ENCODE results near the gene B3GNT4. TPM values are rescaled to one million over a fixed set of nuclear protein-coding genes. Genes with fewer than 3 reads are reported as not detected.

B3GNT4 gene
- polyA plus RNA-seq (2013, experiment 1 of 4): 0.26 TPM
- 0.57 TPM for polyA plus RNA-seq (2013, experiment 2 of 4)
- not detected for polyA plus RNA-seq (2013, experiment 3 of 4)
- polyA plus RNA-seq (2013, experiment 4 of 4): 0.32 TPM

GRCh38 chr12:122203301-122204166 lies at the start of gene B3GNT4:
Gene B3GNT4, plus strand, starts transcription at chr12:122203709. Its CDS starts 910 bp downstream, at chr12:122204619.
- peak within 1 kb of the TSS; percentile 41 for H3K4me3 ChIP-seq (ENCODE audit: insufficient read depth, low read depth, low read length)
- H3K27me3 ChIP-seq (ENCODE audit: control insufficient read depth, insufficient read depth, low read length, poor library complexity, severe bottlenecking): peaks cover 65% of the 10 kb centered on the region
- H3K36me3 ChIP-seq (ENCODE audit: control insufficient read depth, insufficient read depth, low read length): peaks cover 8% of the 10 kb centered on the region
- H3K4me1 ChIP-seq (ENCODE audit: control insufficient read depth, insufficient read depth, low read length): no peaks in the 10 kb centered on the region
- H3K9me3 ChIP-seq (ENCODE audit: control insufficient read depth, low read length): no peaks in the 10 kb centered on the region
- WGBS, 2 experiments: 1% methylated on average over 101 to 104 of the region's 104 CpGs
- no peak within 1 kb of the TSS for H3K27ac ChIP-seq (ENCODE audit: insufficient read depth, low read depth, low read length, poor library complexity, severe bottlenecking)

- 75 to 82% methylated on average over 10 of the region's 10 CpGs for WGBS, 2 experiments
- no peaks in the 10 kb centered on the region for H3K4me1 ChIP-seq (ENCODE audit: control insufficient read depth, insufficient read depth, low read length)
- no peak overlapping the region for H3K27ac ChIP-seq (ENCODE audit: insufficient read depth, low read depth, low read length, poor library complexity, severe bottlenecking)
Measured at GRCh38 chr12:122155705-122156104, 47.8 kb upstream of the B3GNT4 start.

GRCh38 chr12:122158700-122159285 lies 44.7 kb upstream of the B3GNT4 start:
- no peak overlapping the region for H3K4me3 ChIP-seq (ENCODE audit: insufficient read depth, low read depth, low read length)
- H3K27ac ChIP-seq (ENCODE audit: insufficient read depth, low read depth, low read length, poor library complexity, severe bottlenecking): no peak overlapping the region
- 94 to 95% methylated on average over 7 of the region's 7 CpGs for WGBS, 2 experiments
- no peaks in the 10 kb centered on the region for H3K36me3 ChIP-seq (ENCODE audit: control insufficient read depth, insufficient read depth, low read length)
- no peaks in the 10 kb centered on the region for H3K4me1 ChIP-seq (ENCODE audit: control insufficient read depth, insufficient read depth, low read length)
- no peaks in the 10 kb centered on the region for H3K9me3 ChIP-seq (ENCODE audit: control insufficient read depth, low read length)
- no peaks in the 10 kb centered on the region for H3K27me3 ChIP-seq (ENCODE audit: control insufficient read depth, insufficient read depth, low read length, poor library complexity, severe bottlenecking)

More at GRCh38 chr12:122155705-122156104, 47.8 kb upstream of the B3GNT4 start:
- no peaks in the 10 kb centered on the region for H3K36me3 ChIP-seq (ENCODE audit: control insufficient read depth, insufficient read depth, low read length)
- H3K27me3 ChIP-seq (ENCODE audit: control insufficient read depth, insufficient read depth, low read length, poor library complexity, severe bottlenecking): no peaks in the 10 kb centered on the region
- H3K9me3 ChIP-seq (ENCODE audit: control insufficient read depth, low read length): no peaks in the 10 kb centered on the region
- no peak overlapping the region for H3K4me3 ChIP-seq (ENCODE audit: insufficient read depth, low read depth, low read length)

GRCh38 chr12:122159882-122160281 lies 43.6 kb upstream of the B3GNT4 start:
- Histone ChIP-seq H3K27ac (ENCODE audit: insufficient read depth, low read depth, low read length, poor library complexity, severe bottlenecking) (no peak overlapping the region), H3K4me1 (ENCODE audit: control insufficient read depth, insufficient read depth, low read length) (no peaks in the 10 kb centered on the region), H3K4me3 (ENCODE audit: insufficient read depth, low read depth, low read length) (no peak overlapping the region), H3K36me3 (ENCODE audit: control insufficient read depth, insufficient read depth, low read length) (no peaks in the 10 kb centered on the region), H3K9me3 (ENCODE audit: control insufficient read depth, low read length) (no peaks in the 10 kb centered on the region), H3K27me3 (ENCODE audit: control insufficient read depth, insufficient read depth, low read length, poor library complexity, severe bottlenecking) (no peaks in the 10 kb centered on the region)
- 64 to 69% methylated on average over 4 of the region's 4 CpGs for WGBS, 2 experiments

GRCh38 chr12:122160761-122161160 lies 42.7 kb upstream of the B3GNT4 start:
- WGBS, 2 experiments: 90 to 92% methylated on average over 9 to 10 of the region's 11 CpGs
- Histone ChIP-seq H3K4me3 (ENCODE audit: insufficient read depth, low read depth, low read length) (no peak overlapping the region), H3K27ac (ENCODE audit: insufficient read depth, low read depth, low read length, poor library complexity, severe bottlenecking) (no peak overlapping the region), H3K4me1 (ENCODE audit: control insufficient read depth, insufficient read depth, low read length) (no peaks in the 10 kb centered on the region), H3K36me3 (ENCODE audit: control insufficient read depth, insufficient read depth, low read length) (no peaks in the 10 kb centered on the region), H3K27me3 (ENCODE audit: control insufficient read depth, insufficient read depth, low read length, poor library complexity, severe bottlenecking) (no peaks in the 10 kb centered on the region), H3K9me3 (ENCODE audit: control insufficient read depth, low read length) (no peaks in the 10 kb centered on the region)

- WGBS, 2 experiments: 94 to 97% methylated on average over 7 of the region's 8 CpGs
- Histone ChIP-seq H3K9me3 (ENCODE audit: control insufficient read depth, low read length) (no peaks in the 10 kb centered on the region), H3K36me3 (ENCODE audit: control insufficient read depth, insufficient read depth, low read length) (no peaks in the 10 kb centered on the region), H3K4me1 (ENCODE audit: control insufficient read depth, insufficient read depth, low read length) (no peaks in the 10 kb centered on the region), H3K4me3 (ENCODE audit: insufficient read depth, low read depth, low read length) (no peak overlapping the region), H3K27me3 (ENCODE audit: control insufficient read depth, insufficient read depth, low read length, poor library complexity, severe bottlenecking) (no peaks in the 10 kb centered on the region), H3K27ac (ENCODE audit: insufficient read depth, low read depth, low read length, poor library complexity, severe bottlenecking) (no peak overlapping the region)
Measured at GRCh38 chr12:122161682-122162081, 41.8 kb upstream of the B3GNT4 start.

- no peaks in the 10 kb centered on the region for H3K36me3 ChIP-seq (ENCODE audit: control insufficient read depth, insufficient read depth, low read length)
- H3K4me3 ChIP-seq (ENCODE audit: insufficient read depth, low read depth, low read length): no peak overlapping the region
- no peaks in the 10 kb centered on the region for H3K27me3 ChIP-seq (ENCODE audit: control insufficient read depth, insufficient read depth, low read length, poor library complexity, severe bottlenecking)
- H3K4me1 ChIP-seq (ENCODE audit: control insufficient read depth, insufficient read depth, low read length): no peaks in the 10 kb centered on the region
- H3K27ac ChIP-seq (ENCODE audit: insufficient read depth, low read depth, low read length, poor library complexity, severe bottlenecking): no peak overlapping the region
- WGBS, 2 experiments: 93% methylated on average over 3 of the region's 3 CpGs
- no peaks in the 10 kb centered on the region for H3K9me3 ChIP-seq (ENCODE audit: control insufficient read depth, low read length)
Measured at GRCh38 chr12:122162976-122163375, 40.5 kb upstream of the B3GNT4 start.

GRCh38 chr12:122166422-122167349 lies 36.8 kb upstream of the B3GNT4 start:
- no peaks in the 10 kb centered on the region for H3K36me3 ChIP-seq (ENCODE audit: control insufficient read depth, insufficient read depth, low read length)

GRCh38 chr12:122167356-122167925 lies 36.1 kb upstream of the B3GNT4 start:
- Histone ChIP-seq H3K9me3 (ENCODE audit: control insufficient read depth, low read length) (no peaks in the 10 kb centered on the region), H3K36me3 (ENCODE audit: control insufficient read depth, insufficient read depth, low read length) (no peaks in the 10 kb centered on the region), H3K27ac (ENCODE audit: insufficient read depth, low read depth, low read length, poor library complexity, severe bottlenecking) (no peak overlapping the region), H3K27me3 (ENCODE audit: control insufficient read depth, insufficient read depth, low read length, poor library complexity, severe bottlenecking) (no peaks in the 10 kb centered on the region), H3K4me1 (ENCODE audit: control insufficient read depth, insufficient read depth, low read length) (no peaks in the 10 kb centered on the region), H3K4me3 (ENCODE audit: insufficient read depth, low read depth, low read length) (no peak overlapping the region)
- WGBS, 2 experiments: 88 to 95% methylated on average over 10 of the region's 10 CpGs

More at GRCh38 chr12:122166422-122167349, 36.8 kb upstream of the B3GNT4 start:
- Histone ChIP-seq H3K27ac (ENCODE audit: insufficient read depth, low read depth, low read length, poor library complexity, severe bottlenecking) (no peak overlapping the region), H3K4me3 (ENCODE audit: insufficient read depth, low read depth, low read length) (no peak overlapping the region), H3K27me3 (ENCODE audit: control insufficient read depth, insufficient read depth, low read length, poor library complexity, severe bottlenecking) (no peaks in the 10 kb centered on the region), H3K4me1 (ENCODE audit: control insufficient read depth, insufficient read depth, low read length) (no peaks in the 10 kb centered on the region), H3K9me3 (ENCODE audit: control insufficient read depth, low read length) (no peaks in the 10 kb centered on the region)
- WGBS, 2 experiments: 82 to 84% methylated on average over 22 of the region's 22 CpGs
